Osteocyte (in vitro differentiated cells): ENCODE data around the gene APLF. TPM values are rescaled to one million over a fixed set of nuclear protein-coding genes. Genes with fewer than 3 reads are reported as not detected.
"Not testable (repeated sequence)": the region's sequence is repeated elsewhere in the genome, so short reads cannot be mapped to it uniquely, and the experiment has no call there.

Source experiments
- DNase-seq: peaks from one replicate; pipeline ENCODE4 v3.0.0; 2021; ENCODE audit warnings: mixed read lengths; ENCODE audit not compliant: unreplicated experiment; ENCODE audit errors: extremely low spot score
- H3K27ac Mint-ChIP-seq: one replicate; pipeline ENCODE4 v1.8.0; 2021; ENCODE audit warnings: mild to moderate bottlenecking, mixed read lengths; ENCODE audit not compliant: unreplicated experiment
- H3K27me3 Mint-ChIP-seq: one replicate; pipeline ENCODE4 v1.8.0; 2021; ENCODE audit warnings: mixed read lengths; ENCODE audit not compliant: unreplicated experiment
- H3K36me3 Mint-ChIP-seq: one replicate; pipeline ENCODE4 v1.8.0; 2021; ENCODE audit warnings: mixed read lengths; ENCODE audit not compliant: unreplicated experiment
- H3K4me1 Mint-ChIP-seq: one replicate; pipeline ENCODE4 v1.8.0; 2021; ENCODE audit warnings: mixed read lengths; ENCODE audit not compliant: unreplicated experiment
- H3K4me3 Mint-ChIP-seq: one replicate; pipeline ENCODE4 v1.8.0; 2021; ENCODE audit warnings: mild to moderate bottlenecking, moderate library complexity, mixed read lengths; ENCODE audit not compliant: unreplicated experiment
- H3K9me3 Mint-ChIP-seq: one replicate; pipeline ENCODE4 v1.8.0; 2021; ENCODE audit warnings: mixed read lengths; ENCODE audit not compliant: unreplicated experiment
- total RNA-seq: library from RNA; stranded (reverse); gene quantifications from 2 replicates; pipeline ENCODE4 v1.2.1, GENCODE V29; 2021
- TF ChIP-seq, protein P1 (sequence below): fragments of 200-600 bp; sonication (generic); IDR thresholded peaks from 2 replicates; pipeline ENCODE4 v1.5.0; 2021; ENCODE audit warnings: antibody characterized with exemption, mild to moderate bottlenecking, moderate library complexity

APLF gene
- total RNA-seq, 1 donor from 2014 or later, result 6.4 TPM

DNA sequence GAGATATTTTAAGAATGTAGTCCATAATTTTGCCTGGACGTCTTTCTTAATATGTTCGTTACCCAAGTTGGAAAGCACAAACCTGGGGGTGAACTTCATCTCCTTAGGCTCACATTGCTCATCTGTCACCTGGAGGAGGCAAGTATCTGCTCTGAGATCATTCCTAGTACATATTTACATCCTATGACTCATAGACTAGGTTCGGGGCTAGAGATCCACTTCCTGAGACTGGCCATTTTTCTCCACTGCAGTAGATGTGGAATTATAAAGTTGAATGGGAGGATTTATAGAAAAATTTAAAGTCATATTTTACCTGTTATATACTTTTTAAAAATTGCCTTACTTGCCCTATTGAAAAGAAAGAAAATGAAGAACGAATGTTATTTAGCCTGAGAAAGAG, 98.5 kb downstream of the APLF start:
- Mint-ChIP-seq H3K27me3 (no peaks in the 10 kb centered on the region), H3K27ac (no peak overlapping the region), H3K36me3 (no peaks in the 10 kb centered on the region), H3K4me1 (no peaks in the 10 kb centered on the region), H3K9me3 (no peaks in the 10 kb centered on the region), H3K4me3 (no peak overlapping the region)
- no peak for DNase-seq
- TF ChIP-seq, protein P1, sequence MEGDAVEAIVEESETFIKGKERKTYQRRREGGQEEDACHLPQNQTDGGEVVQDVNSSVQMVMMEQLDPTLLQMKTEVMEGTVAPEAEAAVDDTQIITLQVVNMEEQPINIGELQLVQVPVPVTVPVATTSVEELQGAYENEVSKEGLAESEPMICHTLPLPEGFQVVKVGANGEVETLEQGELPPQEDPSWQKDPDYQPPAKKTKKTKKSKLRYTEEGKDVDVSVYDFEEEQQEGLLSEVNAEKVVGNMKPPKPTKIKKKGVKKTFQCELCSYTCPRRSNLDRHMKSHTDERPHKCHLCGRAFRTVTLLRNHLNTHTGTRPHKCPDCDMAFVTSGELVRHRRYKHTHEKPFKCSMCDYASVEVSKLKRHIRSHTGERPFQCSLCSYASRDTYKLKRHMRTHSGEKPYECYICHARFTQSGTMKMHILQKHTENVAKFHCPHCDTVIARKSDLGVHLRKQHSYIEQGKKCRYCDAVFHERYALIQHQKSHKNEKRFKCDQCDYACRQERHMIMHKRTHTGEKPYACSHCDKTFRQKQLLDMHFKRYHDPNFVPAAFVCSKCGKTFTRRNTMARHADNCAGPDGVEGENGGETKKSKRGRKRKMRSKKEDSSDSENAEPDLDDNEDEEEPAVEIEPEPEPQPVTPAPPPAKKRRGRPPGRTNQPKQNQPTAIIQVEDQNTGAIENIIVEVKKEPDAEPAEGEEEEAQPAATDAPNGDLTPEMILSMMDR, result no peak

DNA sequence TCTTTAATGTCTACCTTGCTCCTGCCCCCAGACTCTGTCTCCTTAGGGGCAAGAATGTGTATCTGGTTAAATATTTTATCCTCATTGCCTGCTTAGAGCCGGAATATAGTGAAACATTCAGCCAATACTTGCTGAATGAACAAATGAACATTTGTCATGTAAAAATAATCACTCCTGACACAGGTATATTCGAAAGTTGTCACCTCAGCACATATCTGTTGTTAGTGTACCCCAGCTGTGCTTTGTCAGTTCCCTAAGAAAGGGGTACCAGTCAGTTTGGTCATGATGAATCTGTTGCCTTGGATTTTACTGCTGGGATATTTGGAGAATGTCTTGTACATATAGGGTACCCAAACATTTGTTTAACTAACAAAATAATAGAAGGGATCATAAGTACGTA, 99.0 kb downstream of the APLF start:
- Mint-ChIP-seq H3K4me1 (no peaks in the 10 kb centered on the region), H3K4me3 (no peak overlapping the region), H3K9me3 (no peaks in the 10 kb centered on the region), H3K36me3 (no peaks in the 10 kb centered on the region), H3K27ac (no peak overlapping the region), H3K27me3 (no peaks in the 10 kb centered on the region)
- no peak for DNase-seq
- TF ChIP-seq, protein P1, result no peak

DNA sequence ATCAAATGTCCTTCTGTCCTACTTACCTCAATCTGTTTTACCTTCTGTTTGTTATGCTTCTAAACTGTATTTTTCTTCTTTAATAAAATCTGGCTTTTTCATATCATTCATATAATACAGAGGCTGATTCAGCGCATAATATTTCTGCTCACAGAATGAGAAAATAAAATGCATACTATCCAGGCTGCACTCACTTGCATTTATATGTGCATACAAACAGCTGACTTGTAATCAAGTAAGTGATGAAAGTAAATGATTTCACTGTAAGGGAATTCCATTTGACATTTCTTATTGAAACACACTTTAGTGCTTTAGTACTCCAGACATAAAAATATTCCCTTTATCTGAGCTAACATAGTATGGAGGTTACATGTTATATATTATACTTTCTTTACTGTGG, 100.7 kb downstream of the APLF start:
- Mint-ChIP-seq H3K4me3 (no peak overlapping the region), H3K9me3 (no peaks in the 10 kb centered on the region), H3K36me3 (peaks cover 2% of the 10 kb centered on the region), H3K4me1 (no peaks in the 10 kb centered on the region), H3K27me3 (no peaks in the 10 kb centered on the region), H3K27ac (no peak overlapping the region)
- TF ChIP-seq, protein P1, result no peak
- DNase-seq, result no peak

DNA sequence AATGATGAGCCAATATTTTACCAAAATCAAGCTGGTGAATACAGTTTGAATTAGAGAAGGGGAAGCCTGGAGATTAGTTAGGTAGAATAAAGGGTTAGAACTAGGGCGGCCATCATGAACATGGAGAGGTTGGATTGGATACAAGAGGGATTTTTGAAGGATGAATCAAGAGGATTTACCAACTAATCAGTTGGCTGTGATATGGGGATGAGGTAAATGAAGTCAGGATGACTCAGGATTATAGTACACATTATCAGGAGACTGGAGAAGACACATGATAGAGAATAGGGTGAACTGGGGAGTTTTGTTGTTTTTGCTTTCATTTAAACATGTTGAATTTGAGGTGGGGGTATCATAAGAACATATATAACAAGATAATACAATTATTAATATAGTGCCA, 102.2 kb downstream of the APLF start:
- Mint-ChIP-seq H3K27ac (no peak overlapping the region), H3K36me3 (peaks cover 5% of the 10 kb centered on the region), H3K9me3 (no peaks in the 10 kb centered on the region), H3K4me1 (no peaks in the 10 kb centered on the region), H3K27me3 (no peaks in the 10 kb centered on the region), H3K4me3 (no peak overlapping the region)
- no peak for DNase-seq
- TF ChIP-seq, protein P1, result no peak

DNA sequence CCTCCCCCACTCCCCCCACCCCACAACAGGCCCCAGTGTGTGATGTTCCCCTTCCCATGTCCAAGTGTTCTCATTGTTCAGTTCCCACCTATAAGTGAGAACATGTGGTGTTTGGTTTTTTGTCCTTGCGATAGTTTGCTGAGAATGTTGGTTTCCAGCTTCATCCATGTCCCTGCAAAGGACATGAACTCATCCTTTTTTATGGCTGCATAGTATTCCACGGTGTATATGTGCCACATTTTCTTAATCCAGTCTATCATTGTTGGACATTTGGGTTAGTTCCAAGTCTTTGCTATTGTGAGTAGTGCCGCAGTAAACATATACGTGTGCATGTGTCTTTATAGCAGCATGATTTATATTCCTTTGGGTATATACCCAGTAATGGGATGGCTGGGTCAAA, 103.0 kb downstream of the APLF start:
- not testable (repeated sequence) for H3K27ac Mint-ChIP-seq, H3K4me3 Mint-ChIP-seq, H3K27me3 Mint-ChIP-seq

DNA sequence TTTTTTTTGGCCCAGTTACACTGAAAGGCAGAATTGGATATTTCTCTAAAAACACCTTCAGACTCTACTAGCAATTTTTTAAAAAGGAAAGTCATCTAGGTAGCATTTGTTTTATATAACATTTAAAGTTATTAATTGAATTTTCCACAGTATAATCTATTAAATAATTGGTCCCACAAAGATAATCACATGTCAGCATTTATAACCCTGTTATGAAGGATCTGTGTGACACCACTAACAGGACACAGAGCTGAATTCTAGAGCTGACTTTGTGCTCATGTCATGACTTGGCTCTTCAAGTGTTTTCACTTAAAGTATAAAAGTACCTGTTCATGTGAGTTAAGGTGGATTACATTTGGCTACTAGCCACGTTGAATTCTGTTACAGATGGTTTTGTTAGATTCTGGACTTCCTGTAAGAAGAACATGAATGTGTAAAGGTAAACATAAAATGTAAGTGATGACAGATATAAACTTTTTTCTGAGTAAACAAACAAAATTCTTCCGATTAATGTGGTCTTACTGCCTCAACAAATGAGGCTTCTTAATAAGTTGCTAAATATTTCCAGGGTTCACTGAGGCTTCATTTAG, 106.9 kb downstream of the APLF start:
- no peaks in the 10 kb centered on the region for H3K27me3 Mint-ChIP-seq
- TF ChIP-seq, protein P1, result no peak
- H3K4me1 Mint-ChIP-seq, result no peaks in the 10 kb centered on the region
- no peak overlapping the region for H3K27ac Mint-ChIP-seq
- H3K9me3 Mint-ChIP-seq, result peaks cover 1% of the 10 kb centered on the region
- no peak overlapping the region for H3K4me3 Mint-ChIP-seq
- peaks cover 12% of the 10 kb centered on the region for H3K36me3 Mint-ChIP-seq
- DNase-seq, result no peak

More for the DNA sequence above, 103.0 kb downstream of the APLF start:
- not testable (repeated sequence) for DNase-seq, H3K4me1 Mint-ChIP-seq, H3K36me3 Mint-ChIP-seq, H3K9me3 Mint-ChIP-seq
